ENCODE results near the gene EIF2D. TPM values are rescaled to one million over a fixed set of nuclear protein-coding genes. Genes with fewer than 3 reads are reported as not detected.

EIF2D gene
- total RNA-seq, 6 experiments from 2014 or later = 38.9 to 48.3 (median 43.2) TPM

DNA sequence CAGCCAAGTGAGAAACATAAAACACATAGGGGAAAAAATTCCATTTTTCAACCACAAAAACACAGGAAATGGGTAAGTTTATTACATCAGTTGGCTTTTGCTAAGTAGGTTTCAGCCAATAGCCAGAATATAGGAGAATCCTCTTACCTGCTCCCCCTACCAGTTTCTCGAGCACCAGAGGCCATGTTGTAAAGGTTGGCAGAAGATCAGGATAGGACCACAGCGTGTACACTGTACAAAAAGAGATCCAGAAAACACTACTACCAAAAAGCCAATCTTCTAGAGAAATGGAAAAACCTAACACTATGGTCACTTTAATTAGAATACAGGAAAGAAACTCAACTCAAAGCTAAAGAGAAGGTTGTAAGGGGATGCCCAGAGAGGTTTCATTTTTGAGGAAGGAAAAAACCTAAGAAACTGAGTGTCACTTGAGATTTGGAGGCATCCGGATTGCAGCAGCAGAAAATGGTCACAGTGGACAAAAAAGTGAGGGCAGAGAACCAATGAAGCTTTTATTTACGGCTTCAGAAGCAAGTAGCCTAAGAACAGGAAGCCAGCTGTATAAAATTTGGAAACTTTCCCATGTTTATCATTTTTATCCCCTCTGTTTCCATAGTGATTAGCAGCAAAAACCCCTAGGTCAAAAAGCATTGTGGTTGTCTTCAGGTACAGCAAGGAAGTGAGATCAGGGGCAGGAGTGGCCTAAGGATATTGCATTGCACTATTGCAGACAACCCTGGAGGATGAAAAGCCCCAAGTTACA is 2.9 kb downstream of the EIF2D start:
- no peak overlapping the region for H3K4me3 Mint-ChIP-seq
- no peak for DNase-seq
- H3K27ac Mint-ChIP-seq = peak overlapping the region; percentile 49
- peaks cover 15% of the 10 kb centered on the region for H3K4me1 Mint-ChIP-seq (ENCODE audit: low read depth)
- TF ChIP-seq, protein P1, sequence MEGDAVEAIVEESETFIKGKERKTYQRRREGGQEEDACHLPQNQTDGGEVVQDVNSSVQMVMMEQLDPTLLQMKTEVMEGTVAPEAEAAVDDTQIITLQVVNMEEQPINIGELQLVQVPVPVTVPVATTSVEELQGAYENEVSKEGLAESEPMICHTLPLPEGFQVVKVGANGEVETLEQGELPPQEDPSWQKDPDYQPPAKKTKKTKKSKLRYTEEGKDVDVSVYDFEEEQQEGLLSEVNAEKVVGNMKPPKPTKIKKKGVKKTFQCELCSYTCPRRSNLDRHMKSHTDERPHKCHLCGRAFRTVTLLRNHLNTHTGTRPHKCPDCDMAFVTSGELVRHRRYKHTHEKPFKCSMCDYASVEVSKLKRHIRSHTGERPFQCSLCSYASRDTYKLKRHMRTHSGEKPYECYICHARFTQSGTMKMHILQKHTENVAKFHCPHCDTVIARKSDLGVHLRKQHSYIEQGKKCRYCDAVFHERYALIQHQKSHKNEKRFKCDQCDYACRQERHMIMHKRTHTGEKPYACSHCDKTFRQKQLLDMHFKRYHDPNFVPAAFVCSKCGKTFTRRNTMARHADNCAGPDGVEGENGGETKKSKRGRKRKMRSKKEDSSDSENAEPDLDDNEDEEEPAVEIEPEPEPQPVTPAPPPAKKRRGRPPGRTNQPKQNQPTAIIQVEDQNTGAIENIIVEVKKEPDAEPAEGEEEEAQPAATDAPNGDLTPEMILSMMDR (IDR thresholded peaks at IDR 0.05) = no peak
- H3K36me3 Mint-ChIP-seq (ENCODE audit: low read depth) = peaks cover 25% of the 10 kb centered on the region
- no peaks in the 10 kb centered on the region for H3K9me3 Mint-ChIP-seq
- no peaks in the 10 kb centered on the region for H3K27me3 Mint-ChIP-seq (ENCODE audit: insufficient read depth)

DNA sequence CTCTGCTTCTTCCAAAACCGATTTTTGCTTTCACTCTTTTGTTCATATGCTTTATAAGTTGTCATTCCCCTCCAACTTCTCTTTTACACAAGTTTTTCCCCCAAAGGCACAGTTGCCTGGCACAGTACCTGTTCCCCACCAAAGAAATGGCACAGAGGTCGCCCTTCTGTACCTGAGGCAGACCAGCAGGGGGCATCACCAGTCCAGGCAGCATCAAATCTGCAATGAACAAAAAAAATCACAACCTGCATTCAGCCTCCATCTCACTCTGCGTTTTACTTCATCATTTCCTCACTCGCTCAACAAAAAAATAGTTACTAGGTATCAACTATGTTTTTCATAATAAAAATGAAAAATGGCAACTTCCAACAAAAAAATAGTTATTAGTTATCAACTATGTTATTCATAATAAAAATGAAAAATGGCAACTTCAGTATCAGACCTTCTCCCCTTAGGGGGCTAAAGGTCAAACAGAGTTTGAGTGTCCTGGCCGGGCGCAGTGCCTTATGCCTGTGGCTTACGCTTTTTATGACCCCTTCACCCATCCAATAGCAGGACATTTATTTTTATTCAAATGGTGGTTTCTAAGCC is 4.1 kb downstream of the EIF2D start:
- TF ChIP-seq, protein P1 (IDR thresholded peaks at IDR 0.05) = peak; percentile 90
- Mint-ChIP-seq H3K4me3 (no peak overlapping the region), H3K36me3 (ENCODE audit: low read depth) (peaks cover 25% of the 10 kb centered on the region), H3K27ac (no peak overlapping the region), H3K9me3 (no peaks in the 10 kb centered on the region), H3K27me3 (ENCODE audit: insufficient read depth) (no peaks in the 10 kb centered on the region), H3K4me1 (ENCODE audit: low read depth) (peaks cover 15% of the 10 kb centered on the region)
- peak; percentile 30 for DNase-seq

DNA sequence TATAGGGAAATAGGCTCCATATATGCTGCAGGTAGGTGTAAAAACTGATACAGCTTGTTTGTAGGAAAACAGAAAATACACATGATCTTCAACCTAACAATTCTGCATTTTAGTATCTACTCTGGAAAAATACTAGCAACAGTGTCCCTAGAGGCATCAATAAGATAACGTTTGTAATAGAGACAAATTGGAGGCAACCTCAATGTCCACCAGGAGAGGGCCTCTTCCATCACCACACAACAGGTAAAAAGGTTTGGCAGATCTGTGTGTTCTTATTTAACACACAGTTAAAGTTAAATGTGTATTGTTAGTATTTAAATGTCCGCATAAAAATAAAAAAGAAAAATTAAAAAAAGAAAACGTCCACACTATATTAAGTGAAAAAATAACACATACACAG is 5.4 kb downstream of the EIF2D start:
- Mint-ChIP-seq H3K27ac (no peak overlapping the region), H3K4me1 (ENCODE audit: low read depth) (peaks cover 13% of the 10 kb centered on the region), H3K36me3 (ENCODE audit: low read depth) (peaks cover 25% of the 10 kb centered on the region), H3K4me3 (no peak overlapping the region), H3K27me3 (ENCODE audit: insufficient read depth) (no peaks in the 10 kb centered on the region), H3K9me3 (no peaks in the 10 kb centered on the region)
- TF ChIP-seq, protein P1 (IDR thresholded peaks at IDR 0.05) = peak; percentile 80
- DNase-seq = peak; percentile 55

DNA sequence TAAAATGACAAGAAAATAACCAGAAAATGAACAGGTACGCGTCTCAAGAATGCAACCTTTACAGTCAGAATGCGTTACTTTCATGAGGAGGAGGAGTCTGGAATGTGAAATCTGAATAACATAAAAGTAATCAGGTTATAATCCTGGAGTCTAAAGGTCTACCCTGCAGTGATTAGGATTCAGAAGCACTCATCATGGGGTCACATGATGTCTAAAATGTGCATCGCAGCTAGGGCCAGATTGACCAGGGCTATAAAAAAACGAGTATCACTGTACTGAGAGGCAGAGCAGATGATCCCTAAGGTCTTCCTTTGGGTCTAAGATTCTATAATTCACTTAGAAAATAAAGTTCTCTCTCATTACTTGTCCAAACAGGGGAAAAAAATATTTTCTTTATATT is 7.4 kb downstream of the EIF2D start:
- Mint-ChIP-seq H3K27me3 (ENCODE audit: insufficient read depth) (no peaks in the 10 kb centered on the region), H3K4me1 (ENCODE audit: low read depth) (no peaks in the 10 kb centered on the region), H3K4me3 (no peak overlapping the region), H3K36me3 (ENCODE audit: low read depth) (peaks cover 13% of the 10 kb centered on the region), H3K27ac (no peak overlapping the region), H3K9me3 (no peaks in the 10 kb centered on the region)
- DNase-seq = no peak
- TF ChIP-seq, protein P1 (IDR thresholded peaks at IDR 0.05) = no peak

DNA sequence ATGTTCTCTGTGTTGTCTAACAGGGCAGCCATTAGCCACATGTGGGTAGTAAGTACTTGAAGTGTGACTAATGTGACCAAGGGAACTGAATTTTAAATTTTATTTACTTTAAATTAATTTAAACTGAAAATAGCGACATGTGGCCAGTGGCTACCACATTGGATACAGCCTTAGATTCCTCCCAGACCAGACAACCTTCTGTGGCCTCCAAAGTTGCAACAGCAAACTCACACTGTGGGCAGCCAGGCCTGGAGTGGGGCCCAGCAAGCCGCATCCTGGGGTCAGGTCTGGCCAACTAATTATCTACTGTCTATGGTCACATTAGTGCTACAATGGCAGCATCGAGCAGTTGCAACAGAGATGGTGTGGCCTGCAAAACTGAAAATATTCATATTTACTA is 11.7 kb downstream of the EIF2D start:
- peaks cover 2% of the 10 kb centered on the region; the same call in 1 of the 2 replicates for H3K27me3 Mint-ChIP-seq (ENCODE audit: insufficient read depth)
- TF ChIP-seq, protein P1 (IDR thresholded peaks at IDR 0.05) = no peak
- peaks cover 11% of the 10 kb centered on the region for H3K36me3 Mint-ChIP-seq (ENCODE audit: low read depth)
- H3K4me3 Mint-ChIP-seq = no peak overlapping the region
- no peaks in the 10 kb centered on the region for H3K9me3 Mint-ChIP-seq
- no peak overlapping the region for H3K27ac Mint-ChIP-seq
- DNase-seq = no peak
- H3K4me1 Mint-ChIP-seq (ENCODE audit: low read depth) = no peaks in the 10 kb centered on the region
